Measurements from ENCODE around the gene PPP2R3B.
"Not testable (repeated sequence)": the region's sequence is repeated elsewhere in the genome, so short reads cannot be mapped to it uniquely, and the experiment has no call there.

PPP2R3B gene, protein sequence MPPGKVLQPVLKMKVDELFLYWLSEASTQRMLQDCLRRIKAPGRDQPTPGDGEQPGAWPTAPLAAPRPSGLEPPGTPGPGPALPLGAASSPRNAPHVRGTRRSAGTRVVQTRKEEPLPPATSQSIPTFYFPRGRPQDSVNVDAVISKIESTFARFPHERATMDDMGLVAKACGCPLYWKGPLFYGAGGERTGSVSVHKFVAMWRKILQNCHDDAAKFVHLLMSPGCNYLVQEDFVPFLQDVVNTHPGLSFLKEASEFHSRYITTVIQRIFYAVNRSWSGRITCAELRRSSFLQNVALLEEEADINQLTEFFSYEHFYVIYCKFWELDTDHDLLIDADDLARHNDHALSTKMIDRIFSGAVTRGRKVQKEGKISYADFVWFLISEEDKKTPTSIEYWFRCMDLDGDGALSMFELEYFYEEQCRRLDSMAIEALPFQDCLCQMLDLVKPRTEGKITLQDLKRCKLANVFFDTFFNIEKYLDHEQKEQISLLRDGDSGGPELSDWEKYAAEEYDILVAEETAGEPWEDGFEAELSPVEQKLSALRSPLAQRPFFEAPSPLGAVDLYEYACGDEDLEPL

DNA sequence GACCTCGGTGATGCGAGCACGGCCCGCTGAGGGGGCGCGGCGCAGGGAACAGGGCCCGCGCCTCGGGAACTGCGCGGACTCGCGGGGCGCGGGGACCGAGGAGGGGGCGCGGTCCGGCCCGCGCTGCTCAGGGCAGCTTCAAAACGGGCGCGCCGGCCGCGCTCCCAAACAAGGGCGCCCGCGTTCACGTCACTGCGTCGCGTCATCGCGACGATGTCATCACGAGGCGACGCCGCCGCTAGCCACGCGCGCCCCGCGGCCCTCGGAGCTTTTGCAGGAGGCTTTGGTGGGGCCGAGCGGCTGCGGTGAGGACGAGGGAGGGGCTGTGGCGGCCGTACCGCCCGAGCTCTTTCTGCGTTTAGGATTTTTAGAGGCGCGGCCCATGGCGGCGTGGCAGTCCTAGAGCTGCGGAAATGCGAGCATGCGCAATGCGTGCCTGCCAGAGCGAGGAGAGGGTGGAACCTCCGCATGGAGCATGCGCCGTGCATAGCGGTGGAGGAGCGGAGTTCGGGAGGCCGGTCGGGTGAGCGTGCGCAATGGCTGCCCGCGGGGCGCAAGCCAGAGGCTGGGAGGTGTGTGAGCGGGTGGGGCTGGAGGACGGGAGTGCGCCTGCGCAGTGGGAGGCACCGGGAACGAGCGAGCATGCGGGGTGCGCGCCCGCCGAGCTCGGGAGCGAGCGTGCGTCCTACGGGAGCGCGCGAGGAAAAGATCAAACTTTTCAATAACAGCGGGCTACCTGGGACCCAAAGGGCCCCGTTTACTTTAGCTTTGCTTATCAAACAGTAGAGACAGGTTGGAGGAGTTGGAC, at the start of gene PPP2R3B:
Gene PPP2R3B (minus strand): TSS at position 140 of the 808 bp plus-strand sequence. CDS start 216 bp downstream, outside the sequence.
- DNase-seq (ENCODE audit: low read depth in 2 of 2): peak; percentile 91 to 99

DNA sequence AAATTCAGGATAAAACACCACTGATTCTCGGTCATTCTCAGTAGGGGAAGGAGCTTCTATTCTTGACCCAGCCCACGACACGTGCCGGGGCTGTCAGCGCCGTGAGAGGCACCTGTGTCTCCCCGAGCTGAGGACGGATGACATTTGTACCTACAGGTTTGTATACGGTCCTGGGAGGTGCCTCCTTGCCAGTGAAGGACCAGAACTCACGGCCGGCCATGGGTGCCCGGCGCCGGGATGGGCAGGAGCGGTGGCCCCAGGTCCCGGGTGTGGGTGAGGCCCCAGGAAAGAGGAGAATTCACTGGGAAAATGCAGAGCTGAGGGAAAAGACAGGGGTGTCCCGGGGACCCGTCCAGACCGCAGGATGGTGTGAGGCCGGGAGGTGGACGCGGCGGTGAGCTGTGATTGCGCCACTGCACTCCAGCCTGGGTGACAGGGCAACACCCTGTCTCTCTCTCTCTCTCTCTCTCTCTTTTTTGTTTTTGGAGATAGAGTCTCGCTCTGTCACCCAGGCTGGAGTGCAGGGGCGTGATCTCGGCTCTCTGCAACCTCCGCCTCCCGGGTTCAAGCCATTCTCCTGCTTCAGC, 48.9 kb upstream of the PPP2R3B start:
- DNase-seq (ENCODE audit: low read depth in 2 of 2): no peak

DNA sequence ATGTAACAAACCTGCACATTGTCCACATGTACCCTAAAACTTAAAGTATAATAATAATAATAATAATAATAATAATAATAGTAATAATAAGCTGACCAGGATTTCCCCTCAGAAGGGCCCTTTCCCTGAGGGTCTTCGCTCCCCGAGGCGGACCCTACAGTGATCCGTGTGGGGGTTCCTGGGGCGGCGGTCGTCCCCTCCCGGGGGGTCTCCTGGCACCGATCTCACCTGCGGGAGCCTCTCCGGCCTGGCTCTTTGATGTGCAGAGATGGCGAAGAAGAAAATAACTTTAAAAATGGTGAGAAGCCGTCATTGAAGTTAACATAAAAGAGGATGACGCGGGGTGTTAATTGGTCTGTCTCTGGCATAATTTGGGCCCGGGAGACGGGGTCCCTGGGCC, 48.2 kb upstream of the PPP2R3B start:
- DNase-seq (ENCODE audit: low read depth in 2 of 2): no peak

DNA sequence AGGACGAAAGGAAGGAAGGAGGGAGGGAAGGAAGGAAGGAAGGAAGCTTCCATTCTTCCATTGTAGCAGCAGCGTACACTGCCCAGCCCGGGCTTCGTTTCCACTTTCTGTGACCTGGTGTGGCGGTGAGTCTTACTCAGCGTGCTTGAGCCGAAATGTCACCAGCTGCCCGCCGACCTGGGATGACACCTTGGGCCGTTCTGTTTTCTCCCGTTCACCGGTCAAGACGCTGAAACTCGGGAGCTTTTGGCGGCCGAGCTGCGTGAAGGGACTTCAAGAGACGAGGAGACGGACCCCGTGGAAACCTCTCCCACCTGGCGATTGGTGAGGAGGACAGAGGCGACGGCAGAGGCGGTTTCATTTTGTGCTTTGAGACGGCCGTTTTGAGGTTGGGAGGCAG, 47.1 kb upstream of the PPP2R3B start:
- DNase-seq (ENCODE audit: low read depth in 2 of 2): no peak

DNA sequence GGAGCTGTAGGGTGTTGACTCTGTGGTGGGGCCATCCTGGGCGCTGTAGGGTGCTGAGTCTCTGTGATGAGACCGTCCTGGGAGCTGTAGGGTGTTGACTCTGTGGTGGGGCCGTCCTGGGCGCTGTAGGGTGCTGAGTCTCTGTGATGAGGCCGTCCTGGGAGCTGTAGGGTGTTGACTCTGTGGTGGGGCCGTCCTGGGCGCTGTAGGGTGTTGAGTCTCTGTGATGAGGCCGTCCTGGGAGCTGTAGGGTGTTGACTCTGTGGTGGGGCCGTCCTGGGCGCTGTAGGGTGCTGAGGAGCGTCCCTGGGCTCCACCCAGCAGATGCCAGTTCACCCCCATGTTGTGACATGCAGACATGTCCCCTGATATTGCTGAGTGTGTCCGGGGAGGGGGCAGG, 46.0 kb upstream of the PPP2R3B start:
- DNase-seq (ENCODE audit: low read depth in 2 of 2): not testable (repeated sequence)

DNA sequence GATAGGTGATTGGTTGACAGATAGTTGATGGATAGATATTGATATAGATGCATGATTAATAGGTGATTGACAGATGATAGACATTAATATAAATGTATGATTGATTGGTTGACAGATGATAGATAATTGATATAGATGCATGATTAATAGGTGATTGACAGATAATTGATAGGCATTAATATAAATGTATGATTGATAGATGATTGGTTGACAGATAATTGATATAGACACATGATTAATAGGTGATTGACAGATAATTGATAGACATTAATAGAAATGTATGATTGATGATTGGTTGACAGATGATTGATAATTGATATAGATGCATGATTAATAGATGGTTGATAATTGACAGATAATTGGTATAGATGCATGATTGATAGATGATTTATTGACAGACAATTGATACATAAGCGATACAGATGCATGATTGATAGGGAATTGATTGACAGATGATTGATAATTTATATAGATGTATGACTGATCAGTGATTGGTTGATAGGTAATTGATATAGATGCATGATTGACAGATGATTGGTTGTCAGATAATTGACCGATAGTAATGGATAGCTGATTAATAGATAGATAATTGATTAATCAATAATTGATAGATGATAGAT, 44.9 kb upstream of the PPP2R3B start:
- DNase-seq (ENCODE audit: low read depth in 2 of 2): no peak

DNA sequence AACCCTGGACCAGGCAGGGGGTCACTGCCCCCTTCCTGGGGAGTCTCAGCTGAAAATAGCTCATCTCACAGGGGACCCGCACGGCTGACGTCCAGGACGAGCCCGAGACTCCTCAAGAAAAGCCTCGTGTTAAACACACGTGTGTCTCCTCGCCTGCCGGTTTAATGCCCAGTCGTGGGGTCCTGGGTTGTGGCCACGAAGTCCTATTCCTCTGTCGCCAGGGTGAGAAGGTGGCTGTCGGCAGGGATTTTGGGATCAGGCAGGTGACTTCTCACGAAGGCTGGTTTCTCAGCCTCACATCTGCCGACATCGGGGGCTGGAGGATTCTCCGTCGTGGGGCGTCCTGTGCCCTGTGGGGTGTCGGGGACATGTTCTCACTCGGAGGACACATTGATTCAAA, 44.3 kb upstream of the PPP2R3B start:
- DNase-seq (ENCODE audit: low read depth in 2 of 2): no peak

DNA sequence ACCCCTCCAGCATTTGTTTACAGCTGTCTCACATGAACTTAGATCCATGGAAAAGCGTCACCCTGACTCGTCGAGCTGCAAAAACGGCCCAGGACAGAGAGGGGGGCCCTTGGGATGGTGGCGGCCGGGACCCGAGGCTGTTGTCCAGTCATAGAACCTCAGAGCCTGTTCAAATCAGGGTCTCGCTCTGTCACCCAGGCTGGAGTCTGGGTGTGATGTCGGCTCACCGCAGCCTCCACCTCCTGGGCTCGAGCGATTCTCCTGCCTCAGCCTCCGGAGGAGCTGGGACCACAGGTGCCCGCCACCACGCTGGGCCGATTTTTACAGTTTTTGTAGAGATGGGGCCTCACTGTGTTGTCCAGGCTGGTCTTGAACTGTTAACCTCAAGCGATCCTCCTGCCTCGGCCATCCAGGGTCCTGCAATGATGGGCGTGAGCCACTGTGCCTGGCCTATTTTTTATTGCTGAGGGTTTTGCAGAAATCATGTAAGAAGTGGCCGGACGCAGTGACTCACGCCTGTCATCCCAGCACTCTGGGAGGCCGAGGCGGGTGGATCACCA, 42.6 kb upstream of the PPP2R3B start:
- DNase-seq (ENCODE audit: low read depth in 2 of 2): no peak

DNA sequence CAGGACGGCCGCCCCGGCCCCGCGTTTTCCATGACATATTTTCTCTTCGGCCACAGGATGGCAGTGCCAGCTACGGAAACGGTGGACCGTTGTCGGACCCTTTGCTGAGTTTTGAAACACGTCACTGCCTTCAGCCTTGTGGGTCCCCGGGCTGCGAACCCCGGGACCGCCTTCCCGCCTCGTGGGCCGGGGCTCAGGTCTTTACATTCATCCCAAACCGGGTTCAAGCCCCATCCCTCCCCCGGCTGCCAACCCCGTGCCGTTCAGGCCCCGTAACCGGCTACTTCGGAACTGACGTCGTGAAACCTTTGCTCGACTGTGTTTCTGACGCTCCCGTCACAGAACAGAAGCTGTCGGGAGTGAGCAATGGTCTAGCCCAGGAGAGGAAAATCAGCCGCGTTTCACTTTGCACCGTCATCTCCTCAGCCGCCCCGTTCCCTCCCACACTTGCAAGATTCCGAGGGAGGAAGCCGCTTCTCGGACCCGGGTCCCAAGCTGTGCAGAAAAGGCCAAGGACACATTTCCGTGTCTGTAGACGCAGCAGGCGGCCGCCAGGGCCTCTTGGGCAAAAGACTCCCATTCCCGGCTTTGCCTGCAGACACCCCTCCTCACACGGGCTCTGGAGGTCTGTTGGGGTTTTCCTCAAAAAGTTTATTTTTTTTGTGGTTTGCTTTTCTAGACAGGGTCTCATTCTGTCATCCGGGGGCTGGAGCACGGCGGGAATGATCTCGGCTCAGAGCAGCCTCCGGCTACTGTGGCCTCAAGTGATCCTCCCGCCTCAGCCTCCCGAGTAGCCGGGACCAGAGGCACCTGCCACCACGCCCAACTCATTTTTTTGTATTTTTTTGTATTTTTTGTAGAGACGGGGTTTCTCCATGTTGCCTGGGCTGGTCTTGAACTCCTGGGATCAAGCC, 41.4 kb upstream of the PPP2R3B start:
- no peak for DNase-seq (ENCODE audit: low read depth in 2 of 2)

DNA sequence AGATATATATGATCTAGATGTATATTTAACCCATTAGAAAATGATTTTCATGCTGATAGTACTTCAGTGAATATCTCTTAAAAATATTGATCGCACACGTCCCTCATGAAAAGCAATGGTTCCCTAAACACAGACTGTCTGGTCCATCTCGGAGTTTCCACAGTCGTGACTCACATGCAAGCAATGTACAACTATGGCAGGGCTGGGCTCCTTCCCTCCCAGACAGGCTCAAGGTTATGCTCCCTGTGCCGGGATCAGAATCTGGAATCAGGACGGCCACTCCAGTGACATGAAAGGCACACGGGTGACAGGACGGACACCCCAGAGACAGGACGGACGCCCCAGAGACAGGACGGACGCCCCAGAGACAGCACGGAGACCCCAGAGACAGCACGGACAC, 40.2 kb upstream of the PPP2R3B start:
- DNase-seq (ENCODE audit: low read depth in 2 of 2): no peak

DNA sequence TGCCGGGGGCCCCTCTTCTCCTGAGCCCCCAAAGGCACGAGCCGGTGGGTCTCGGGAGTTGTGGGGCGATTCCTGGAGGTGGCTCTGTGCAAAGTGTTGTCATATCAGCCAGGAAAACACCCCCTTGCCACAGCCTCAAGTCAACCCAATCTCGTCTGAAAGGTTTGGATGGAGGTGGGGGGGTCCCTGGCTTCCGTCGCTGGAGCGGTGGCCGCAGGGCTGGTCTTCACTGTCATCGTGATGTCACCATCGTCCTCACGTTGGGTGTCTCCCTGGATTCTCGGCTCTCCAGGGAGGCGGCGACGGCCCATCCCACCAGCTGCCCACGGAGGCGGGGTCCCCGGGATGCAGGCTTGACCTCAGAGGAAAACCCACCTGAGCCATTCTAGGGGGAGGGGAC, 38.3 kb upstream of the PPP2R3B start:
- DNase-seq (ENCODE audit: low read depth in 2 of 2): no peak

DNA sequence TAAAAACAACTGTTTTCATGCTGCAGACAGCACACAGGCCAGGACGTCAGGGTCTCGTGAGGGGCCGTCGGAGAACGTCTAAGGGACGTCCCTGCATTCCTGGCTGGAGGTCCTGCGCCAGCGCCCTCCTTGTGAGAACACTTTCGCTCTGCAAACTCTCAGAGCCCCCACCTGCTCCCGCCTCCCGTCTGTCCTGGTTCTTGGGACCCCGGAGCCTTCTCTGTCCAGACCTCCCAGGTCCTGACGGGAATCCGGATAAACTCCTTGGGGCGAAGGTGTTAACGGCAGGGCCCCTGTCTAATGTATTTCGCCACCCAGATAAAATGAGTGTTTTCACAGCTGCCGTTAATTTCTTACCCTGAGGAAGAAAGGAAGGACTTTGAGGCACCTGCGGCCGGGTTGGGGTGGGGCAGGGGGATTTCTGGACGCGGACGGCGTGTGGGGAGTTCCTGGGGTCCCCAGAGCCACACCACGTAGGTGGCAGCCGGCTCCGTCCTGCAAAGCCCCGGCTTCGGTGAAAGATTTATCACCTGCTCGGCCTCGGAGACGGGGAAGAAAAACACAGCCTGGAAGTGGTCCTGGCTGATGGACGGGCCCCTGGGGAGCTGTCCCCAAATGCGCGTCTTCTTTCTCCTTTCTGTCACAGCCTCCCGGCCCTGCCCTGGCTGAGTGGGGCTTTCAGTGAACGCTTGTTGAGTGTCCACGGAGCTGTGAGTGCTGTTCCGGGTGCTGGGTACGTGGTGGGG, 35.1 kb upstream of the PPP2R3B start:
- no peak for DNase-seq (ENCODE audit: low read depth in 2 of 2)

DNA sequence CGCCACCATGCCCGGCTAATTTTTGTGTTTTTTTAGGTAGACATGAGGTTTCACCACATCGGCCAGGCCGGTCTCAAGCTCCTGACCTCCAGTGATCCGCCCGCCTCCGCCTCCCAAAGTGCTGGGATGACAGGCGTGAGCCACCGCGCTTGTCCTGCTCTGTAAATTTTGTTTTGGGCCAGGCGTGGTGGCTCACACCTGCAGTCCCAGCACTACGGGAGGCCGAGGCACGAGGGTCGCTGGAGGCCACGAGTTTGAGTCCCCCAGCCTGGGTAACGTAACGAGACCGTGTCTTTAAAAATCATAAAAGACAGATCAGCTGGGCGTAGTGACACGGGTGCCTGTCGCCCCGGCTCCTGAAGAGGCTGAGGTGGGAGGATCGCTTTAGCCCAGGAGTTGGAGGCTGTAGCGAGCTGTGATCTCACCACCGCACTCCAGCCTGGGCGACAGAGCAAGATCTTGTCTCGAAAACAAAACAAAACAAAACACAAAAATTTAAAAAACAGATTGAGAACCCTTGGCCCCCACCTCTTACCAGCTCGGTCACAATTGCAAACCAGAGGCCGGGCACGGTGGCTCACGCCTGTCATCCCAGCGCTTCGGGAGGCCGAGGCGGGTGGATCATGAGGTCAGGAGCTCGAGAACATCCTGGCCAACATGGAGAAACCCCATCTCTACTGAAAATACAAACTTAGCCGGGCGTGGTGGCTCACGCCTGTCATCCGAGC, 34.0 kb upstream of the PPP2R3B start:
- no peak for DNase-seq (ENCODE audit: low read depth in 2 of 2)

DNA sequence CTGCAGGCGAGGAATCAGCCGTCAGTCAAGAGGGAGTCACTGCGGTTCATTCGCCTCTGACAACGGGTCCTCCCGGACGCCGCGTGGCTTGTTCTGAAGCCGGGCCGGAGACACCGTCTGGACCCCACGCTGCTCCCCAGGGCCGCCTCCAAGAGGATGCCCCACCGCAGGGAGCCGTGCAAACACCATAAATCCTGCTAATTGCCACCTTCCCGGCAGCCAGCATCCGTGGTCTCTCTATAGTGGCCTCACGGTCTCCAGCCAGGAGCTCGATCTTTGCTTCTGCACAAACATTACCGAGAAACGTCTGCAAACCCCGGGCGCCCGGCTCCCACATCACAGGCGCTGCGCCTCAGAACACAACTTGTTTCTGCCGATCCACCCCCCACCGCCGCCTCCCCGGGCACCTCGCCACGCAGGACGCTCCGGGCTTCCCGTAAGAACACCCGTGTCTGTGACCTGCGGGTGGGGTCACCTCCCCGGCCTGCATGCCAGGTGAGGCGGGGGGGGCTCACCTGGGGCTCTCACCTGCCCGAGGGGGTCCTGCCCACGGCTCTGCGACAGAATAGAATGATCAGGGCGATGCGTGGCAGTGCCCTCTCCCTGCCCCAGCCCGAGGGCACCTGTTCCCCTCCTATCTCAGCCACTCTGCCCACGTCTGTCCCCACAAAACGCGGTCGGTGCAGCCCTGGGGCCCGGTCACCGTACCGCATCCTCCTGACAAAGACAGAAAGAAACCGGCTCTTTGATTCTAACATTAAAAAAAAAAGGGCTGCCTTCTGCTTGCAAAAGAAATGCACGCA, 32.4 kb upstream of the PPP2R3B start:
- DNase-seq (ENCODE audit: low read depth in 2 of 2): no peak

DNA sequence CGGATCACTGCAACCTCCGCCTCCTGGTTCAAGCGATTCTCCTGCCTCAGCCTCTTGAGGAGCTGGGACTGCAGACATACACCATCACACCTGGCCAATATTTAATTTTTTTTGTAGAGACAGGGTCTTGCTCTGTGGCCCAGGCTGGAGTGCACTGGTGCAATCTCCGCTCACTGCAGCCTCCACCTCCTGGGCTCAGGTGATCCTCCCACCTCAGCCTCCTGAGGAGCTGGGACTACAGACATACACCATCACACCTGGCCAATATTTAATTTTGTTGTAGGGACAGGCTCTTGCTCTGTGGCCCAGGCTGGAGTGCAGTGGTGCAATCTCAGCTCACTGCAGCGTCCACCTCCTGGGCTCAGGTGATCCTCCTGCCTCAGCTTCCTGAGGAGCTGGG, 28.8 kb upstream of the PPP2R3B start:
- not testable (repeated sequence) for DNase-seq (ENCODE audit: low read depth in 2 of 2)

DNA sequence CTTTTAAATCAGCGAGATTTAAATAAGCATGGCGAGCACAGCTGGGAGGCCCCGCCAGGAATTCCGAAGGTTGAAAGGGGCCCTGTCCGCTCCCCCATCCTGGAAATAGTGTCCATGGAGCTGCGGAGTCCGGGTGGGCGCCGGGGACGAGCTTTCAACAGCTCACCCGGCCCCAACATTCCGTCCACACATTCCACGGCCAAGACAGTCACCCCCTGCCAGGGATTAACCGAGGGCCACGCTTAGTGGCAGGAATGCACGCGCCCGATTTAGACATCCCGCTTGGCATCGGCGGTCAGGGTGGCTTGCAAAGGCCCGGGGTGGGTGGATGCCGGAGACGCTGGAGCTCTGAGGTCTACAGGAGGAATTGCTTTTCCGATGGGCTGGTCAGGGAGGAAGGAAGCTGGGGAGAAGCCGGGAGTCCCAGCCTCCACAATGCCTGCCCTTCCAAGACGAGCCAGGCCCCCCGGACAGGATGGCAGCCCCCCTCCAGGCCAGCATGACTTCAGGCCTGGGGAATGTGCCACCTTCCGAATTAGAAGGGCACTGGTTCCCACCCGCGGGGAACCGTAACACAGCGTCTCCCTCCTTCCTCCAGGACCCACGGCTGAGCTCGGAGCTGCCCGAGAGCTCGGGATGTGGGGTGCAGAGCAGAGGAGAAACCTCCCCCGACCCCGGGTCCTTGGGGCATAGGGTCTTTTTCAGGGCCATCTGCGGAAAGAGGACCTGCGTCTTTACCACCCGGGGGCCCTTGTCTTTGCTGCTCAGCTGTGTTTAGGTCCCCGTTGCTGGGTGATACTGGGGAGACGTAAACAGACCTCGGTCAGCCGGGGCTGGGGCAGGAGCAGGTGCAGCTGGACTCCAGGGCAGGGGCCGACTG, 26.9 kb upstream of the PPP2R3B start:
- DNase-seq (ENCODE audit: low read depth in 2 of 2): no peak

DNA sequence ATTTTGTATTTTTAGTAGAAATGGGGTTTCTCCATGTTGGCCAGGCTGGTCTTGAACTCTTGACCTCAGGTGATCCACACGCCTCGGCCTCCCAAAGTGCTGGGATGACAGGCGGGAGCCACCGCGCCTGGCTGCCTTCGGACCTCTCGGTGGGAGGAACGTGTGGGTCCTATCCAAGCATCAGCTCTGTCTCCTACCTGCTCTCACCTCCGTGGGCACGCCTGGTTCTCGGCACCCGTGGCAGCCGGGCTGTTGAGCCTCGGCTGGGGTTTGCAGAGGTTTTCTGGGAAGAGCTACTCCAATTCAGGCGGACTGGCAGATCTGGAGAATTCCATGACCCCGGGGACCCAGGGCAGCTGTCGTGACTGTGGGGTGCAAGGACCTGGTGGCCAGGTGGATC, 23.6 kb upstream of the PPP2R3B start:
- no peak for DNase-seq (ENCODE audit: low read depth in 2 of 2)

Measured in stimulated activated CD4-positive, alpha-beta T cell treated with anti-CD3 and anti-CD28 coated beads, Interleukin-1b, Interleukin-23, amount 100 ng/mL, for 1 hour (primary cell).